Activated naive CD4-positive, alpha-beta T cell (primary cell): ENCODE measurements around the gene MTCL1.

Experiments used
- DNase-seq, 4 experiments: peaks; one replicate each; lab custom pipeline; 2025; lab: John Stamatoyannopoulos, UW

The MTCL1 gene

DNA sequence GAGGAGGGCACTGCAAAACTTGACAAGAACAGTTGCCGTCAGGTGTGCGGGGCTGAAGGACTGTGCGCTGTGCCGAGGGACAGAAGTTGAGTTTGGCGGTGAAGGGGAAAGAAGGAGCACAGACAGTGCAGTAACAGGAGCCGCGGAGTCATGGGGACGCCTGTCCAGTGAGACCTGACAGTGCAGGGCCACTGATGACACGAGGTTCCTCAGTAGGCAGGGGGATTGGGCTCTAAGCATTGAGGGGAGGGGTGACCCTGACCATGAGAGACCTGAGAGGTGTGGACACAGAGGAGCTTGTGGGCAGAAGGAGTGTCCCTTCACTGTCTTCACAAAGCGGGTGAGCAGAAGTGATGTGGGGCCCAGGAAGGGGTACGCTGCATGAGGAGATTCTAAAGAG lies 104.8 kb downstream of the MTCL1 start:
- DNase-seq = no peak

DNA sequence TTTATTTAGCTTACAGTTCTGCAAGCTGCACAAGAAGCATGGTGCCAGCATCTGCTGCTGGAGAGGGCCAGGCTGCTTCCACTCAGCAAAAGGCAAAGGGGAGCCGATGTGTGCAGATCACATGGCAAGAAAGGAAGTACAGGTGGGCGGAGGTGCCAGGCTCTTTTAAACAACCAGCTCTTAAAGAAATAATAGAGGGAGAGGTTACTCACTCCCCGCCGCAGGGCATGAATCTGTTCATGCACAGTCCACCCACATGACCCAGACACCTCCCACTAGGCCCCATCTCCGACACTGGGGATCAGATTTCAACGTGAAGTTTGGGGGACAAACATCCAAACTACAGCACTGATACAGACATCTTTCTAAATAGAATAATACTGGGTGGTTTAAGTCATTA lies 105.8 kb downstream of the MTCL1 start:
- no peak for DNase-seq

DNA sequence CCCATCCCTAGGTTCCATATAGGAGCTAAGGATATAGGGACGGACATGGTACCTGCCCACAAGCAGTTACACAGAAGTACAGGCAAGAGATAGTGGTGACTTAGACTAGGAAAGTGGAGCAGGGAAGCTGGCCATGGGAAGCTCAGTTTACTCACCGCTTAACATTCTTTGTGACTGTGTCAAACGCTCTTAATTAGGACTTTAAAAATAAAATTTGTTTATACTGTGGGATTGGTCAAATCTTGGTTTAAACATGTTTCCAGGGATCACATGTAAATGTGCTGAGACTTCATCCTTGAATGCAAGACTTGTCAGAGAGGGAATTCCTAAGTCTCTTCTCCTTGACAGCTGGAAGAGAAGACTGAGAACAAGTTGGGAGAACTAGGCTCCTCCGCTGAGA lies 107.3 kb downstream of the MTCL1 start:
- no peak for DNase-seq

DNA sequence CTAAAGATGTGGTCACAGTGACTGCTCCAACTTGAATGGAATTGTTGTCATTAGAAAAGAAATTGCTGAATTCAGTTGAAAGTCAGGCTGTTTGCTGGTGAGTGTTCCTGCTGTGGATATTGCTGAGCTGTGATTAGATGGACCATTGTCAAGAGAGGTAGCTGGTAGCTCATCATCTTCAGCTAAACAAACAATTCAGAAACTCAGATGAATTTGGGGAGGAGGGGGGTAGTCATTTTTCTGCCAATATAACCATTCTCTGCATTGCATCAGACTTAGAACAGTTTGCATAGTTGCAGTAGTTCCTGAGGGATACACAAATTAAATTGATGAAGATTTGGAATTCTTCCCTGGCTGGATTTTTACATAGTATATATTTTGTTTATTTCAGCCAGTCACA lies 108.3 kb downstream of the MTCL1 start:
- no peak for DNase-seq

GRCh38 chr18:8814206-8814605 lies 108.8 kb downstream of the MTCL1 start:
- no peak for DNase-seq

- no peak for DNase-seq
These were observed 110.9 kb downstream of the MTCL1 start for GRCh38 chr18:8816220-8816619.

GRCh38 chr18:8816816-8817215 lies 111.5 kb downstream of the MTCL1 start:
- DNase-seq = no peak

- DNase-seq = no peak
These were observed 113.6 kb downstream of the MTCL1 start for GRCh38 chr18:8818982-8819381.

DNA sequence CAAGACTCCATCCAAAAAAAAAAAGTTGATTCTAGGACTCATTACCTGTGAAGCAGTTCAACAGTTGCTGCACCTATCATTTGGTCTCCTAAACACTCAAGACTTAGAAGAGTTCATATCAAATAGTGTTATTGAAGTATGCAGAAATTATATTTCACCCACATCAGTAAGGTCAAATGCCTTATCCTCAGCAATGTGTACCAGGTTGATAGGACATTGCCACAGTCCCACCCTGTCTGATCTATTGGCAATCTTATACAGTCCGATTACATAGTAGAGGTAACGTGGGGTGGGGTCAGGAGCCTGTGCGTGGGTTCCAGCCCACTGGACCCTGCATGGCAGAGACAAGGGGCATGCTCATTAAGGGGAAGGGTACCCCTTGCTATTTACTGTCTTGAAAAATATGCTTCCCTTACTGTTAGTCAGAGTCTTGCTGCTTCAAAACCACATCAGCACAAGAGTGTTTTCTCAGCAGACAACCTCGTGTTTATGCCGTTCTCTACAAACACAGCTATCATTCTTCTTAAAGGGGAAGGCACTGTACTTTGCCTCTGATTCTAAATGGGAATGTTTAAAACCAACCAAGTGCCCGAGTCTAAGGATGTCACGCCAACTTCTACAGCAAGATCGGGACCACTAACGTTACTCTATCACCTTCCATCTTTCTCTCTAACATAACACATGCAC lies 115.2 kb downstream of the MTCL1 start:
- DNase-seq = no peak

DNA sequence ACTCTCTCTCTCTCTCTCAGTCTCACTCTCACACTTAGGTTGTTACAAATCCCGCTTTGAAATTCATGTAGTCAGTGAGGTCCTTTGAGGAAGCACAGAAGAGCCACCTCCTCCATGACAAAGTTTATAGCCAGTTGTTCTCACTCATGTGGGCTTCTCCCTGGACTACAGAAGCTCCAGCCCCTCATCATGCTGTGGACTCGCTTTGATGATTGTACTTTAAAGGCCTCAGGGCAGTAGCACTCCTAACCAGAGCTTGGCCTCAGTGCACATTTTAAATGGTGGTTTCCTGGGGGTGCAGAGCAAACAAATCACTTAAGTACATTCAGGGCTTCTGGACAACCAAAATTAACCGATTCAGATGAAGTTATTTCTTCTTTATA lies 115.7 kb downstream of the MTCL1 start:
- DNase-seq = no peak

- no peak for DNase-seq
These were observed 116.2 kb downstream of the MTCL1 start for GRCh38 chr18:8821531-8821930.

DNA sequence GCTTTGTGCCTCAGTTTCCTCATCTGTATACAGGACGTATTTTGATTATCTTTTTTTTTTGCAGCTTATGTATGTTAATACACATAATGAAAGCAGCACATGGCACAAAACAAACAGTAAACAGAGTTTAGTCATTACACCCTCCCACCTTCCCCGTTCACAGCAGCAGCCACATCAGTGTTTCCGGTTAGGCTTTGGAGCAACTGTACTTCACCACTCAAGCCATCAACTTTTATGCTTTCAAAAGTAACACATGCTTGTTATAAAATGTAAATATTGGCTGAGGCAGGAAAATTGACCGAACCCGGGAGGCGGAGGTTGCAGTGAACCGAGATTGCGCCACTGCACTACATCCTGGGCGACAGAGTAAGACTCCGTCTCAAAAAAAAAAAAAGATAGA lies 117.3 kb downstream of the MTCL1 start:
- DNase-seq = no peak

DNA sequence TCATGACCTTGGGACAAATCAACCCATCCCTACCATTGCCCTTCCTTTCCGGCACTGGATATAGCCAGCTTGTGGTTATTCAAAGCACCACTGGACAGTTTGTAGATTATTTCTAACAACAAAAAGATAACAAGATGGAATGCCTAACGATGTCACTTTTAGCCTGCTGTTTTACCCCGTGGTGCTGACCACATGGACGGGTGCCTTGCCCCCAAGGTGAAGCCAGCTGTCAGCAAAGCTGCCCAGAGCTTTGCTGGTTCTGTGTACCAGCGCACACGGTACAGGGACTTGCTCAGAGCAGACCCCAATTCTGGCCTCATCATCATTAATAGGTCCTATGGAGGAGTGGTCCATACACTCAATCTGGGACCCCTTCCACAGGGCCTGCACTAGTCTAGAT lies 118.2 kb downstream of the MTCL1 start:
- DNase-seq = no peak

GRCh38 chr18:8824846-8825245 lies 119.5 kb downstream of the MTCL1 start:
- DNase-seq = no peak

DNA sequence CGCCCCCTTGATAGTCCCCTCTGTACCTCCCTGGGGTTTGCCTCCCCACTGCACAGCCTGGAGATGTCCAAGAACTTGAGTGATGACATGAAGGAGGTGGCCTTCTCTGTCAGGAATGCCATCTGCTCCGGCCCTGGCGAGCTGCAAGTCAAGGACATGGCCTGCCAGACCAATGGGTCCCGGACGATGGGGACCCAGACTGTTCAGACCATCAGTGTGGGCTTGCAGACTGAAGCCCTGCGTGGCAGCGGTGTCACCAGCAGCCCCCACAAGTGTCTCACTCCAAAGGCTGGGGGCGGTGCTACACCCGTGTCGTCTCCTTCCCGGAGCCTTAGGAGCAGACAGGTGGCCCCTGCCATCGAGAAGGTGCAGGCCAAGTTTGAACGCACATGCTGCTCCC lies 119.9 kb downstream of the MTCL1 start:
- DNase-seq = no peak

- DNase-seq = no peak
These were observed 120.5 kb downstream of the MTCL1 start for GRCh38 chr18:8825729-8826375.

DNA sequence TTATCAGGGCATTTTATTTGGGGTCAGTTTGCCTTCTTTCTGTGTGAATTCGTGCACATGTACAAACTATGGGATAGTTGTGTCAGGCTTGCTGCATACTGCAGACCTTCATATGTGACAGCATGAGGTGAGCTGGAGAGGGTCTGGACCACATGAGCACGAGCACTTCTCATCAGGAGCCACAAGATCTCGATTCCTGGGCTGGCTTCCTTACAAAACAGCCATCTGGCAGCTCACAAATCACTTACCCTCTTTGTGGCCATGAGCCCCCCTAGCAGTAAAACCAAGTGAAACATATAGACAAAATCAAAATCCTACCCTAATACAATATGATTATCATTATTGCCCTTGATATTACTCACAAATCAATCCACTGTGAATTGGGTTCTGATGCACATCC lies 121.2 kb downstream of the MTCL1 start:
- DNase-seq = no peak

DNA sequence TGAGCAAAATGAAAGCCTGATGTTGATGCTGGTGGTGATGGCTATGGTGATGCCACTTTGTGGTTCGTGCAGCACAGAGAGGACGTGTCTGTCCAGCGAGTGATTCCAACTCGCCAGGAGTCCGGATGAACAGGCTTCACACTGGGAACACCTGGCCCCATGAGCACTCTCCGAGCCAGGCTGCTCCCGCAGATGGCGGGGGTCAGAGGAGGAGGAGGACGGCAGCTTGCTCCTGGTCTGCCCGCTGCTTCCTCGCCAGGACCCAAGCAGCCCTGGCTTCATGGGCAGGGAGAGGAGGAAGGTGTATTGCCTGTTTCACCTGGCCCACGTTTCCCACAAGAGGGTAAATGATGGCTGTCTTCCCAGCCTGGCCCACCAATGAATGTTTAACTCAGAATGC lies 121.6 kb downstream of the MTCL1 start:
- no peak for DNase-seq

DNA sequence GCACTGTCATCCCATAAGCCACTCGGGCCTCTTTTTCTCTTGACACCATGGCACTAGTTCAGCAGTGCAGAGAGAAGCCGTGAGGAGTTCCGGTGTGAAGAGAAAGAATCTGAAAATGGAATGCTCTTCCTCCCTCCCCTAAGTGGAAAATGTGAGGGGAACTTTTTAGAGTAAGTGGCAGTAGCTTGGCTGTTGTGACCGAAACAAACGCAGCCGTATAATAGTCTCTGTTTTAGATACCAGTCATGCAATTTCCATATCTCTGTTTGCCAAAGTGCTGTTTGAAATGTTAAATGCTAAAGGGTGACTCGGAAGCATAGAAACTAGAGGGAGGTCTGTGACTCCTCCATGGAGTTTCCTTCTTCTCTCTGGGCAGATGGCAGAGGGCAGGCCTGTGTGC lies 122.9 kb downstream of the MTCL1 start:
- no peak for DNase-seq

DNA sequence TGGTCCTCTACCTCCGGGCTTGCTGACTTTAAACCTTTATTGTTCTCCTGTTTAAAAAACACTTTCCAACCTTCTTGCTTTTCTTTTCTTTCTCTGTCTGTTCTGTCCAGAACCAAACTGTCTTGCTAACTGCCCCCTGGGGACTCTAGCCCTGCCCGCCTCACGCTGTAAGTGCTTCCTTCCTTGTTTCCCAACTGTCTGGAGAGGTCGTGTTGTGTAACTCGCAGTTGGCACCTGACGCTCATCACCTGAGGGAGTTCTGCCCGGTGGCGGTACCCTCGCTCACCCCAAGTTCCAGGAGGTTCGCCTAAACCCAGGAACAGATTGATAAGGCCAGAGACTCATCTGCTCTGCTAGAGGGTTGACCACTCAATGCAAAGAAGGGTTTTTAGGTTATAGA lies 123.4 kb downstream of the MTCL1 start:
- DNase-seq = no peak

- DNase-seq = no peak
These were observed 125.0 kb downstream of the MTCL1 start for GRCh38 chr18:8830067-8831060.

- DNase-seq = no peak
These were observed 125.8 kb downstream of the MTCL1 start for GRCh38 chr18:8831112-8831511.

DNA sequence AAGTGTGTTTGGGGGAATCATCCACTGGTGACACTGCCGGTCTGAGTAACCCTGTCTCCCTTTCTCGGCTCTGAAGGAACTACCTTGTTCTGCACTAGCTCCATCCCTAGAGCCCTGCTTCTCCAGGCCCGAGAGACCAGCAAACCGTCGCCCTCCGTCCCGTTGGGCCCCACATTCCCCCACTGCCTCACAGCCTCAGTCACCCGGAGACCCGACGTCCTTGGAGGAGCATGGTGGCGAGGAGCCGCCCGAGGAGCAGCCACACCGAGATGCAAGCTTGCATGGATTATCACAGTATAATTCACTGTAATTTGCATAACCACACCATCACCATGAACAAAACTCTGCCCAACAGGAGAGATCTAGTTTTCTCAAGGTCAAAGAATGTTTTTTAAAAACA lies 126.2 kb downstream of the MTCL1 start:
- no peak for DNase-seq
